Ovary (tissue), 3 donors: ENCODE measurements around the gene OLFM1.

Experiments
- EP300 ChIP-seq: sonication (generic); formaldehyde crosslinking; IDR thresholded peaks from one replicate; pipeline ENCODE4 v1.6.1; 2017; ENCODE audit warnings: antibody characterized with exemption
- TF ChIP-seq, protein P1 (sequence below), 3 donors: fragments of 450-650 bp in 2 of 3; fragments of 200-600 bp in 1 of 3; IDR thresholded peaks; one replicate each; pipeline versions ENCODE4 v1.5.1 to v1.8.0; 2016 to 2022; ENCODE audit warnings: antibody characterized with exemption in 3 of 3, mild to moderate bottlenecking in 1 of 3
- donor health status: DM: no; HTN: no; CAD: no.

DNA sequence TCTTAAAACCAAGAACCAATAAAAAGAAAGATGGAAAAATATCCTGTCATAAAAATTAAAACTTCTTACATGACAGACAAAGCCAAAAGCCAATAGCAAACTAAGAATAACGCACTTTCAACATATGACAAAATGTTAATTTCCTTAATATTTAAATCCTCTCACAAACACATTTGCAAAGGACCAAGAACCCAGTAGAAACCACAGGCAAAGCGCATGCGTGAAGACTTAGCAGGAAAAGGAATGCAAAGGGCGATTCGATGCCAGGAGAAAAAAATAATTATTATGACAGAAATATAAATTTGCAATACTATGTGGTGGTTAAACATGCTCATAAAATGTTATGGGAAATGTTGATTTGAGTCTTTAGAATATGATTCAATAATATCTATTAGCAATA, 39.9 kb upstream of the OLFM1 start:
- TF ChIP-seq EP300: no peak
- TF ChIP-seq, protein P1, sequence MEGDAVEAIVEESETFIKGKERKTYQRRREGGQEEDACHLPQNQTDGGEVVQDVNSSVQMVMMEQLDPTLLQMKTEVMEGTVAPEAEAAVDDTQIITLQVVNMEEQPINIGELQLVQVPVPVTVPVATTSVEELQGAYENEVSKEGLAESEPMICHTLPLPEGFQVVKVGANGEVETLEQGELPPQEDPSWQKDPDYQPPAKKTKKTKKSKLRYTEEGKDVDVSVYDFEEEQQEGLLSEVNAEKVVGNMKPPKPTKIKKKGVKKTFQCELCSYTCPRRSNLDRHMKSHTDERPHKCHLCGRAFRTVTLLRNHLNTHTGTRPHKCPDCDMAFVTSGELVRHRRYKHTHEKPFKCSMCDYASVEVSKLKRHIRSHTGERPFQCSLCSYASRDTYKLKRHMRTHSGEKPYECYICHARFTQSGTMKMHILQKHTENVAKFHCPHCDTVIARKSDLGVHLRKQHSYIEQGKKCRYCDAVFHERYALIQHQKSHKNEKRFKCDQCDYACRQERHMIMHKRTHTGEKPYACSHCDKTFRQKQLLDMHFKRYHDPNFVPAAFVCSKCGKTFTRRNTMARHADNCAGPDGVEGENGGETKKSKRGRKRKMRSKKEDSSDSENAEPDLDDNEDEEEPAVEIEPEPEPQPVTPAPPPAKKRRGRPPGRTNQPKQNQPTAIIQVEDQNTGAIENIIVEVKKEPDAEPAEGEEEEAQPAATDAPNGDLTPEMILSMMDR (IDR thresholded peaks at IDR 0.05): no peak
